NCI-H1694 treated with DMSO at 0.1 percent for 48 hours (cell line): ENCODE data around the gene CYP2D6.

Source experiments
- DNase-seq: peaks from one replicate; lab custom pipeline; 2025; lab: John Stamatoyannopoulos, UW

Gene CYP2D6

DNA sequence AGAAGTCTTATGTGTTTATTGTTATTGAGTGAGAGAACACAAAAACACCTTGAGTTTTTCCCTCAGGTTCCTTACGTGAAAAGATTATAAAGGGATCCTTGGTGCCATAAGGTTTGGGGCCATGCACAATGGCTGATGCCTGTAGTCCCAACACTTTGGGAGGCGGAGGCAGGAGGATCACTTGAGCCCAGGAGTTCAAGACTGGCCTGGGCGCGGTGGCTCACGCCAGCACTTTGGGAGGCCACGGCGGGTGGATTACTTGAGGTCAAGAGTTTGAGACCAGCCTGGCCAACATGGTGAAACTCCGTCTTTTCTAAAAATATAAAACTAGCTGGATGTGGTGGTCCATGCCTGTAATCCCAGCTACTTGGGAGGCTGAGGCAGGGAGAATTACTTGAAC, 45.7 kb downstream of the CYP2D6 start:
- DNase-seq = no peak

DNA sequence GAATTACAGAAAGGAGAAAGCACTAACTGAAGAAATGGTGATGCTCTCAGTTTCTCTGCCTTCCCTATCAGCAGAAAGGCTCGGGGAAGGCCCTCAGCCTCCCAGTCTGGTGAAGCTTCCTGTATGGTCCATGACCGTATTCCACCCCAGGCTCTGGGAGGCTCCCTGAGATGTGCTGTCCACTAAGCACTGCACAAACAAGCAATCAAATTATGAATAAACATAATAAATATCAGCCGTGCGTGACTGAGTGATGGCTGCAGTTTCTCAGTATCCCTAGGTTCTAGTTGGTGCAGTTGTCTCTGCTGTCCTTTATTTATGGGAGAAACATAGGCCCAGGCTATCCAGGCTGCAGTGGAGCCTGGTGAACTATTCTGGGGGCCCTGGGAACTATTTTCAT, 47.5 kb downstream of the CYP2D6 start:
- no peak for DNase-seq

DNA sequence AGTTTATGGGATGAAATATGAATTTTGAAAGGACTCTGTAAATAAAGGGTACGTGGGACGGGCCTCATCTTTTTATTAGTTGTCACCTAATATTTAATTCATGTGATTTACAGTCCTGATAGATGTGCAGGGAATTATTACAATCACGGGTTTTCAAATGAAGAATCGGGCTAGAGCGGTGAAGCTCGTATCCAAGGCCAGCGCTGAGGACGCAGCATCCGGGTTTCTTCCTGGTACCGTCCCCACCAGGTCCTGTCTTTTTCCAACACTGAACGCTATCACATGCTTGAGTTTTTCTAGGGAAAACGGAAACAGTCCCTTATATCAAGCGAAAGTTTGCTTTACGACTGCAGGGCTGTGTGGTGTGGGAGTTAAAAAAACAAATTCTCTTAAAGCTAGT, 50.3 kb downstream of the CYP2D6 start:
- no peak for DNase-seq

DNA sequence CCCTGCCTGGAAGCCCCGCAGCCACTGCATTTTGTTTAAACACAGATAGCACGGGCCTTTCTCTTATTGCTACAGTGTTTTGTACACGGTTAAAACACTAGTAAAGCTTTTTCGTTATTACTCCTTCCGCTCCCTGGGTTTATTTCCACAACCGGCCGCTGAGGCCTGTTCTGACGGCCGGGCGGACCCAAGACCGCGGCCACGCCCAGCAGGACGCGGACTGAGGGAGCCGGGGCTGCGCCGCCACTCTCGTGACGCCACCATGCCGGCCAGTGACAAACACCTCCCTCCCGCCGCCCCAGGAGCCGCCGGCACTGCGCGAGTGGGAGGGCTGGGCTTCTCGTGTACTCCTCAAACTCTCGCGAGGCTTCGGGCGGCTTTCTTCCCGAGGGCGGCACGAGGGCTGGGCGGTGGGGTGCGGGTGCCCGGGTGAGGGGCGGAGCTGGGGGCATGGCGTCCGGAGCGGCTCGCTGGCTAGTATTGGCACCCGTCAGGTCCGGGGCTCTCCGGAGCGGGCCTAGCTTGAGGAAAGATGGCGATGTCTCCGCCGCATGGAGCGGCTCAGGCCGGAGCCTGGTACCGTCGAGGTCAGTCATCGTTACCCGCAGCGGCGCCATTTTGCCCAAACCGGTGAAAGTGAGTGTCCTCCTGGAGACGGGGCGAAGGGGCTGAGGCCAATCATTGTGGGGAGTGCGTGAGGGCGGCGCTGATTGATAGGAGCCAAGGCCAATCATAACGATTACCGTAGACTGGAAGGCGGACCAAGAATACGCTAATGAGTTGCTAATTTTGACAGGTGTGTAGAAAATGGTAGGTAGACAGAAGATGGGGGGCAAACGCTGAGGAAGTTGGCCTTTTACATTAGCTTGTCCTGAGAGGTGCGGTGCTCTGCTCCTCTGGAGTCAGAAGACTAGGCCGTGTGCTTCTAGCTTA, 51.0 kb downstream of the CYP2D6 start, which contains the start of gene SMDT1:
SMDT1 (plus strand) TSS at position 382 of the 933 bp plus-strand sequence; CDS start at position 451, 69 bp downstream.
- peak; percentile 98 for DNase-seq

DNA sequence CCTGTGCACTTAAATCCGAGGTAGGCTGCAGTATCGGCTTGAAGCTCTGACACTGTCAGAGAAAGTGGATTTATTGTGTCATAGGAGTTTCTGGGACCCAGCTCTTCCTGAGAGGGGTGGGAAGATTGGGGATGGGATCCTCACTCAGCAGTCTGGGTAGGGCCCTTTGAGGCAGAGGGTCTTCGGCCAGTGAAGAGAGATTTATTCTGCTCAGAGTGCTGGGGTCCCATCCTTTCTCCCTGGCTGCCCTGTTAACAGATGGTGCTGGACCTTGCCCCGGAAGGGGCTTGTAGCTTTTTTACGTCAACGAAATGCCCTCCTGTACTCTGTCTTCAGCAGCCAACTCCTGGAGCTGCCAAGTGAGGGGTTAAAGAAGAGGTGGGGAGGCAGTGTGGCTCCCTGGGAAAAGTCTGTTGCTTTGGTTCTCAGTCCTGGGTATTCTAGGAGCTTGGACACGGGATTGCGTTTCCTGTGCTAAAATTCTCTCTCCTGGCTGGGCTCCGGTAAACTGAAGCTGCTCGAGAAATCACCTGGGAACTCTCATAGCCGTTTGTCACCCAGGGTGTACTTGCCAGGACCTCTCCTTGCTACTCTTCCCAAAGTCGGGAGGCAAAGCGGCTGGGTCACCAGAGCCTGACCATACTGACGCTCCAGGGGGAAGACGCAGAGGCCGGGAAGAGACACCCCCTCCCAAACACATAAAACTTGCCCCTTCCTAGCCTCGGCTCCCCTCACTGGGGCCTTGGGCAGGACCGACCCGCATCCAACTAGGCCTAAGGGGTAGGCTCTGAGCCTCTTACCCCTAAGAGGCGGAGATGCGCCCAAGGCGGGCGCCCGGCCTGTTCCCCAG, 51.9 kb downstream of the CYP2D6 start:
- no peak for DNase-seq

DNA sequence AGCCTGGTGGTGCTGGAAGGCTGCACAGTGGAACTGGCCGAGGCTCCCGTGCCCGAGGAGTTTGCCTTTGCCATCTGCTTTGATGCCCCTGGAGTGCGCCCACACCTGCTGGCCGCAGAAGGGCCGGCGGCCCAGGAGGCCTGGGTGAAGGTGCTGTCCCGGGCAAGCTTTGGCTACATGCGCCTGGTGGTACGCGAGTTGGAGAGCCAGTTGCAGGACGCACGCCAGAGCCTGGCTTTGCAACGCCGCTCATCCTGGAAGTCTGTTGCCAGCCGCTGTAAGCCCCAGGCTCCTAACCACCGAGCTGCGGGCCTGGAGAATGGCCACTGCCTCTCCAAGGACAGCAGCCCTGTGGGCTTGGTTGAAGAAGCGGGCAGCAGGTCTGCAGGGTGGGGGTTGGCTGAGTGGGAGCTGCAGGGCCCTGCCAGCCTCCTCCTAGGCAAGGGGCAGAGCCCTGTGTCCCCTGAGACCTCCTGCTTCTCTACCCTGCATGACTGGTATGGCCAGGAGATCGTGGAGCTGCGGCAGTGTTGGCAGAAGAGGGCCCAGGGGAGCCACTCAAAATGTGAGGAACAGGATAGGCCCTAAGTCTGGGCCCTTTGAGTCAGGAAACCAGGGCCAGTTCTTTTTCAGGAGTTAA, 53.0 kb downstream of the CYP2D6 start:
- no peak for DNase-seq

DNA sequence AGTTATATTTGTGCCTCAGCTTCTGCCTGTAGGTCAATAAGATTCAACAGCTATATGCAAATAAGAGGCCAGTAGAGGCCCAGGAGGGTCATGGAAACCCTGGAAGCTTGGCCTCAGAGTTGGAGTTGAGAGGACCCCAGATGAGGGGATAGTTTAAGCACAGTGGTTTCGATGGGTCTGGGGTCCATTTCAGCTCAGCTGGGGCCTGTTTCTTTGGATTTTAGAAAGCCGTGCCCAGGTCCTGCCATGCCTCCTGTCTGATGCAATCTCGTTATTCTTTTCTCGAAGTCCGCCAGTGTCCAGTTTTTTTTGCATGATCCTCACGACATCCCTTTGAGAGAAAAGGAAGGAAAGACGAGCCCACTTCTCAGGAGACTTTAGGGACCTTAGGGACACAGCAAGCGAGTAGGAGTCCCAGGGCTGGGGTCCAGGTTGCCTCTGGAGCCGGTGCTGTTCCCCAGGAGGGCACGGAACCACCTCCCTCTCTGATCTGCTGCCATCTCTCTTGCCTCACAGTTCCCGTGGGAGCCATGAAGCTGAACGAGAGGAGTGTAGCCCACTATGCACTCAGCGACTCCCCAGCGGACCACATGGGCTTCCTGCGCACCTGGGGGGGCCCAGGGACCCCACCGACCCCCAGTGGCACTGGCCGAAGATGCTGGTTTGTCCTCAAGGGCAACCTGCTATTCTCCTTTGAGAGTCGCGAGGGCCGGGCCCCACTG, 53.7 kb downstream of the CYP2D6 start:
- DNase-seq = no peak
